GM12801 (cell line): ENCODE data around the gene MRTFB.

Experiments
- CTCF ChIP-seq: IDR thresholded peaks from one replicate; pipeline ENCODE4 v1.5.1; 2011; ENCODE audit warnings: control low read depth; ENCODE audit not compliant: insufficient read length; ENCODE audit errors: extremely low read depth

The MRTFB gene

DNA sequence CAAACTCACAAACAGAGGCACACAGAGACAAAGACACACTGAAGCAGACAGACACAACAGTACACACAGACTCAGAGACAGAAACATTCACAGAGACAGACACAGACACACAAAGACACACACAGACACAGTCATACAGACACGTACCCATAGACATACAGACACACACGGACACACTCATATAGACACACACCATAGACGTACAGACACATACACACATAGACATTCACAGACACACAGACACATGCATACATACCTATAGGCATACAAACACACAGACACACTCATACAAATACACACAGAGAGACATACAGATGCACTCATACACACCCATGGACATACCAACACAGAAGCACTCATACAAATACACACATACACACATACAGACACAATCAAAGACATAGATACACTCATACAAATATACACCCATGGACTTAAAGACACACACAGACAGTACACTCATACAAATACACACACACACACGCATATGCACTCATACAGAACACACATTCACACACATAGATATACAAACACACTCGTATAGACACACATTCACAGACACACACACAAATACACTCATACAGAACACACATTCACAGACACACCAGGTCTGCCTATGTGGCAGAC is 19.9 kb upstream of the MRTFB start:
- TF ChIP-seq CTCF, result no peak

DNA sequence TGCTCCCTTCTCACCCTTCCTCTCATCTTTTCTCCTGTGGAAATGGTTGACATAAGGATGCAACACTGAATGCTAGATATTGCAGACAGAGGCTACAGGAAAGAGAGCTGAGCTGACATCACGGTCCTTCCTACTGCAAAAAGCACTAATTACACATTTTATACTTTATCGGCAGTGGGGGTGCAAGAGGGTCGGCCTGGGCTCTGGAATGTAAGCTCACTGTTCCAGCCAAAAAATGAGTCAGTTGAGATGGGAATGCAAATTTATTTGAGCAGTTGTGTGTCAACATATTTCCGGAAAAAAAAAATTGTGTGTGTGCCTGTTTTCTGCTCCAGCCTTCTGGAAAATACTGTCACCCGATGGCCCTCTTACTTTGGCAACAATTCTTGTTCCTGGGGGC is 14.1 kb upstream of the MRTFB start:
- TF ChIP-seq CTCF, result no peak

DNA sequence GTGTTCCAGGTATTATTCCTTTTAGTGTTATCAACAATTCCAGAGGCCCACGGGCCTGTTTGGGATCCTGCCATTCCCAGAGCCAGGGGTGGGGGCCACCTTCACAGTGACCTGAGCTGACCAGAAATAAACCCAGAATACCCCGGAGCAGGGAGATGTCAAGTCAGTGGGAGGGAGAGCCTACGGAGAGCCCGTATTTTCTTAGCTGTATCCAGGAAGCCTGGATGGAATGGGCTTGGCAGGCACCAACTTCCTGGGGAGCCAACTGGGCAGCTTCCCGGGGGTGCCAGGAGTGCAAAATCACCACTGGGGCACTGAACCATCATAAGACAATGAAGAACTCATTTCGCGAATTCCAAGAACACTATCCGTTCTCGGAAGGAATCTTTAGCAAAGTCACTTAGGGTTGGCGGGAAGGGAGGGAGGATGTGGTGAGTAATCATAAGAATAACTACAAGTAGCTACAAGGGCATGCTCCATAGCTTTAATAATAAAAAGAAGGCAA is 13.2 kb upstream of the MRTFB start:
- no peak for TF ChIP-seq CTCF

GRCh38 chr16:14061732-14062259 is 9.3 kb upstream of the MRTFB start:
- no peak for TF ChIP-seq CTCF

- no peak for TF ChIP-seq CTCF
Measured at GRCh38 chr16:14062261-14062660, 8.9 kb upstream of the MRTFB start.

- no peak for TF ChIP-seq CTCF
Measured at GRCh38 chr16:14063618-14064581, 7.2 kb upstream of the MRTFB start.

DNA sequence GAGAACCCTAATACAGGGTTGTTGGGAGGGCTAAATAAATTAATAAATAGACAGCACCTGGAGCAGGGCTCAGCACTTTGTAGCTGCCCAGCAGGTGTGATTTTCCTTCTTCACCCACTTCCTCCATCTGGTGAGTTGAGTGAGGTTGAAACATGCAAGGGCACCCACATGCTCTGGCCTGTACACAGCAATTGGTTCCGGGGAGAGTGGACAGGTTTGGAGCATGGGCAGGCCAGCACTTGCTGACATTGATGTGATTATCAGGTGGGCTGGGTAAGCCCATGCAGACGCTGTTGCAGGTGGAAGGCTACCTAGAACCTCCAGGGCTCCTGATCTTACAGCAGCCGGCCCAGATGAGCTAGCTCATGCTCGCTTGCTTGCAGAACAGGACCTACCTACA is 1.3 kb upstream of the MRTFB start:
- TF ChIP-seq CTCF, result no peak
